Right atrium auricular region (tissue), 2 donors: ENCODE results near the gene MYL1. TPM values are rescaled to one million over a fixed set of nuclear protein-coding genes. Genes with fewer than 3 reads are reported as not detected.

Experiments
- DNase-seq: peaks from one replicate; pipeline ENCODE4 v3.0.0-alpha.2; 2019; ENCODE audit warnings: low spot score
- H3K27ac ChIP-seq, 2 donors: fragments of 200-600 bp; sonication (generic); 1 replicate in 1 of 2; 2 replicates in 1 of 2; pipeline ENCODE4 v1.5.1; 2016 to 2019
- H3K27me3 ChIP-seq, 2 donors: fragments of 200-600 bp; sonication (generic); one replicate each; pipeline versions ENCODE4 v1.5.1 to v1.6.0; 2017 to 2019
- H3K36me3 ChIP-seq: fragments of 200-600 bp; sonication (generic); one replicate; pipeline ENCODE4 v1.5.1; 2016
- H3K4me1 ChIP-seq, 2 donors: fragments of 200-600 bp; sonication (generic); one replicate each; pipeline versions ENCODE4 v1.5.1 to v1.6.0; 2017 to 2019
- H3K4me3 ChIP-seq, 2 donors: fragments of 200-600 bp; sonication (generic); 1 replicate in 1 of 2; 2 replicates in 1 of 2; pipeline ENCODE4 v1.5.1; 2017 to 2019; ENCODE audit warnings: mild to moderate bottlenecking in 1 of 2, moderate library complexity in 1 of 2
- H3K9me3 ChIP-seq, 2 donors: fragments of 200-600 bp; sonication (generic); one replicate each; pipeline ENCODE4 v1.5.1; 2019
- total RNA-seq, 2 donors: library from RNA; depleted of rRNA; stranded (reverse); fragments of >200 nt; gene quantifications; one replicate each; pipeline ENCODE4 v1.1.0, GENCODE V29; 2016
- TF ChIP-seq, protein P1 (sequence below), 2 donors: fragments of 200-600 bp; sonication (generic); IDR thresholded peaks; one replicate each; pipeline ENCODE4 v1.5.1; 2019; ENCODE audit warnings: antibody characterized with exemption in 2 of 2

Gene MYL1
- total RNA-seq, 2 donors from 2014 or later: 0.43 TPM; not detected in 1

GRCh38 chr2:210337159-210337558 lies 22.2 kb upstream of the MYL1 start:
- no peaks in the 10 kb centered on the region for H3K27me3 ChIP-seq
- H3K9me3 ChIP-seq: peaks cover 0 to 14% of the 10 kb centered on the region in 2 donors
- no peak overlapping the region for H3K27ac ChIP-seq
- H3K4me3 ChIP-seq: no peak overlapping the region
- TF ChIP-seq, protein P1, sequence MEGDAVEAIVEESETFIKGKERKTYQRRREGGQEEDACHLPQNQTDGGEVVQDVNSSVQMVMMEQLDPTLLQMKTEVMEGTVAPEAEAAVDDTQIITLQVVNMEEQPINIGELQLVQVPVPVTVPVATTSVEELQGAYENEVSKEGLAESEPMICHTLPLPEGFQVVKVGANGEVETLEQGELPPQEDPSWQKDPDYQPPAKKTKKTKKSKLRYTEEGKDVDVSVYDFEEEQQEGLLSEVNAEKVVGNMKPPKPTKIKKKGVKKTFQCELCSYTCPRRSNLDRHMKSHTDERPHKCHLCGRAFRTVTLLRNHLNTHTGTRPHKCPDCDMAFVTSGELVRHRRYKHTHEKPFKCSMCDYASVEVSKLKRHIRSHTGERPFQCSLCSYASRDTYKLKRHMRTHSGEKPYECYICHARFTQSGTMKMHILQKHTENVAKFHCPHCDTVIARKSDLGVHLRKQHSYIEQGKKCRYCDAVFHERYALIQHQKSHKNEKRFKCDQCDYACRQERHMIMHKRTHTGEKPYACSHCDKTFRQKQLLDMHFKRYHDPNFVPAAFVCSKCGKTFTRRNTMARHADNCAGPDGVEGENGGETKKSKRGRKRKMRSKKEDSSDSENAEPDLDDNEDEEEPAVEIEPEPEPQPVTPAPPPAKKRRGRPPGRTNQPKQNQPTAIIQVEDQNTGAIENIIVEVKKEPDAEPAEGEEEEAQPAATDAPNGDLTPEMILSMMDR (IDR thresholded peaks at IDR 0.05): no peak
- DNase-seq: no peak
- H3K36me3 ChIP-seq: no peaks in the 10 kb centered on the region
- no peaks in the 10 kb centered on the region for H3K4me1 ChIP-seq

DNA sequence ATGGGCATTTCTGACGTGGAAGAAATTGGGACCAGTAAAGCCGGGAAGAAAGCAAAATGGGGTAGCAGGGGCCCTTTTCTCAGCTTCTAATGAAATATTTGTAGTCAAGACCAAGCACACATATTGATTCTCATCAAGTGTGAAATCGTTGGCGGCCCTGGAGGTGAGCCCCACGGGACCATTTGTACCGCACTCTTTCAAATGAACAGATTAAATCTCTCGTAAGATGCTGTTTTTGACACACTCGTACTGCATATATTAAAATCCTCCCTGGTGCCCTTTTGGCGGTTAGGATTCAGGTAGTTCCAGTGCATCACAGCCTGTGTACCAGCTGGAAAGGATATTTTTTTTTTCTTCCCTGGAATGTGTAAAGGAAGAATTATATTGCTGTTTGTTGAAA lies 9.9 kb upstream of the MYL1 start:
- Histone ChIP-seq H3K27me3 (no peaks in the 10 kb centered on the region), H3K4me1 (no peaks in the 10 kb centered on the region), H3K9me3 (no peaks in the 10 kb centered on the region), H3K27ac (no peak overlapping the region), H3K36me3 (no peaks in the 10 kb centered on the region), H3K4me3 (no peak overlapping the region)
- TF ChIP-seq, protein P1 (IDR thresholded peaks at IDR 0.05): no peak
- no peak for DNase-seq

DNA sequence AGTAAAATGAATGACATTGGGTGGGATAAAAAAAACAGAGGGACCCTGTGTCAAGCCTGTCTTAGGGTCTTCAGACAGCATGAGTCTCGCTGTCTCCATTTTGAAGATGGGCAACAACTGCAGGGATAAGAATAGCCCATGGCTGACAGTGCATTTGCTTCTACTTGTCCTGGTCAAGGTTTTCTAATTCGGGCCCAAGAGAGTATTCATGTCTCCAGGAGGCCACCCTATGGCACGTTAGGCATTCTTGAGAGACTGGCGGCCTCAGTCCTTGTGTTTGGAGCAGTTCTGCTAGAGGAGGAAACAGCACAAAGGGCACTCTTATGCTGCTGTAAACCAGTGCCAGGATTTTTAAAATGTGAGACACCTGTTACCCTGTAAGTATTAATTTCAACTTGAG lies 9.5 kb upstream of the MYL1 start:
- Histone ChIP-seq H3K4me1 (no peaks in the 10 kb centered on the region), H3K9me3 (no peaks in the 10 kb centered on the region), H3K27ac (no peak overlapping the region), H3K36me3 (no peaks in the 10 kb centered on the region), H3K4me3 (no peak overlapping the region), H3K27me3 (no peaks in the 10 kb centered on the region)
- TF ChIP-seq, protein P1 (IDR thresholded peaks at IDR 0.05): no peak
- DNase-seq: no peak

DNA sequence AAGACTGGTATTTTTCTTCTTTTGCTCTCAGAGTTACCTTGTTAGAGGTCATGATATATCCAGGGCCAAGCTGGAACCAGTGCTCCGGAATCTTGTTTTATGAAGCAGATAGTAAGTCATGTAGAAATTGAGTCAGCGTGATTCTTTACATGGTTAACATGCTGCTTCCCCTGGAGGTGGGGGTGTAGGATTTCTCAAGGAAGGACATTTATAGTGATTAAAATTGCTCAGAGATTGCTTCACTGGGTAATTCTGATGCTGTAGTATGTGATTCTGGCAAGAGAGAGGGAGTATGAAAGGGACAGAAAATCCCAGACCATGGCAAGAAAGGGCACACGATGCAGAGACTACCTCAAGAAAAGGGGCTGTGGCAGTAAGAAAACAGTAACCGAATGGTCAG lies 8.0 kb upstream of the MYL1 start:
- no peaks in the 10 kb centered on the region for H3K27me3 ChIP-seq
- no peak overlapping the region for H3K4me3 ChIP-seq
- DNase-seq: no peak
- H3K27ac ChIP-seq: no peak overlapping the region
- TF ChIP-seq, protein P1 (IDR thresholded peaks at IDR 0.05): no peak
- H3K4me1 ChIP-seq: no peaks in the 10 kb centered on the region
- H3K36me3 ChIP-seq: no peaks in the 10 kb centered on the region
- no peaks in the 10 kb centered on the region for H3K9me3 ChIP-seq

- no peaks in the 10 kb centered on the region for H3K9me3 ChIP-seq
- TF ChIP-seq, protein P1 (IDR thresholded peaks at IDR 0.05): no peak
- no peak overlapping the region for H3K27ac ChIP-seq
- no peak for DNase-seq
- H3K4me3 ChIP-seq: no peak overlapping the region
- H3K27me3 ChIP-seq: no peaks in the 10 kb centered on the region
- H3K4me1 ChIP-seq: no peaks in the 10 kb centered on the region
- H3K36me3 ChIP-seq: no peaks in the 10 kb centered on the region
Observed at GRCh38 chr2:210318891-210319290, 3.9 kb upstream of the MYL1 start.

- TF ChIP-seq, protein P1 (IDR thresholded peaks at IDR 0.05): no peak
- Histone ChIP-seq H3K9me3 (no peaks in the 10 kb centered on the region), H3K27ac (no peak overlapping the region), H3K36me3 (no peaks in the 10 kb centered on the region), H3K27me3 (no peaks in the 10 kb centered on the region), H3K4me1 (no peaks in the 10 kb centered on the region), H3K4me3 (no peak overlapping the region)
- no peak for DNase-seq
Observed at GRCh38 chr2:210318486-210318885, 3.5 kb upstream of the MYL1 start.
